OCI-LY1 (cell line): ENCODE data around the gene HDAC10.

Experiments used
- EZH2 ChIP-seq: fragments of 200-600 bp; sonication (generic), shearing (Covaris generic); IDR thresholded peaks from 2 replicates; pipeline ENCODE4 v1.8.0; 2017; ENCODE audit warnings: borderline replicate concordance, mixed run types, mild to moderate bottlenecking, antibody characterized with exemption, low read length, moderate library complexity, mixed read lengths
- TF ChIP-seq, protein P1 (sequence below): fragments of 200-600 bp; sonication (generic), shearing (Covaris generic); IDR thresholded peaks from 2 replicates; pipeline ENCODE4 v1.5.1; 2017; ENCODE audit warnings: mild to moderate bottlenecking, antibody characterized with exemption, low read length, moderate library complexity, mixed read lengths

GRCh38 chr22:50204571-50204970, 46.5 kb downstream of the HDAC10 start:
- TF ChIP-seq, protein P1, sequence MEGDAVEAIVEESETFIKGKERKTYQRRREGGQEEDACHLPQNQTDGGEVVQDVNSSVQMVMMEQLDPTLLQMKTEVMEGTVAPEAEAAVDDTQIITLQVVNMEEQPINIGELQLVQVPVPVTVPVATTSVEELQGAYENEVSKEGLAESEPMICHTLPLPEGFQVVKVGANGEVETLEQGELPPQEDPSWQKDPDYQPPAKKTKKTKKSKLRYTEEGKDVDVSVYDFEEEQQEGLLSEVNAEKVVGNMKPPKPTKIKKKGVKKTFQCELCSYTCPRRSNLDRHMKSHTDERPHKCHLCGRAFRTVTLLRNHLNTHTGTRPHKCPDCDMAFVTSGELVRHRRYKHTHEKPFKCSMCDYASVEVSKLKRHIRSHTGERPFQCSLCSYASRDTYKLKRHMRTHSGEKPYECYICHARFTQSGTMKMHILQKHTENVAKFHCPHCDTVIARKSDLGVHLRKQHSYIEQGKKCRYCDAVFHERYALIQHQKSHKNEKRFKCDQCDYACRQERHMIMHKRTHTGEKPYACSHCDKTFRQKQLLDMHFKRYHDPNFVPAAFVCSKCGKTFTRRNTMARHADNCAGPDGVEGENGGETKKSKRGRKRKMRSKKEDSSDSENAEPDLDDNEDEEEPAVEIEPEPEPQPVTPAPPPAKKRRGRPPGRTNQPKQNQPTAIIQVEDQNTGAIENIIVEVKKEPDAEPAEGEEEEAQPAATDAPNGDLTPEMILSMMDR, result no peak
- TF ChIP-seq EZH2, result no peak
